ENCODE measurements around the gene ARMH1. TPM values are rescaled to one million over a fixed set of nuclear protein-coding genes. Genes with fewer than 3 reads are reported as not detected.

ARMH1 gene
- total and polyA plus RNA-seq, 4 experiments from 2014 or later, result 26.0 to 74.5 (median 47.2) TPM

DNA sequence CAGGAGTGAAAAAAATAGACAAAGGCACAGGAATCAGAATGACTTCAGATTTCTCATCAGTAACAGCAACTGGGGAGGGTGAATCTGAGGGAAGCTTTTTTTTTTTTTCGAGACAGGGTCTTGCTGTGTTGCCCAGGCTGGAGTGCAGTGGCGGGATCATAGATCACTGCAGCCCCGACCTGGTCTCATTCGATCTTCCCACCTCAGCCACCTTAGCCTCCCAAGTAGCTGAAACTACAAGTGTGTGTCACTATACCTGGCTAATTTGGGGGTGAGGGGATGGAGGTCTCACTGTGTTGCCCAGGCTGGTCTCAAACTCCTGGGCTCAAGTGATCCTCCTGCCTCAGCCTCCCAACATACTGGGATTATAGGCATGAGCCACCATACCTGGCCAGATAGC, 10.7 kb downstream of the ARMH1 start:
- H3K4me1 ChIP-seq (ENCODE audit: insufficient read depth, low read length), result no peaks in the 10 kb centered on the region
- no peaks in the 10 kb centered on the region for H3K36me3 Mint-ChIP-seq
- no peaks in the 10 kb centered on the region for H3K4me1 Mint-ChIP-seq
- no peaks in the 10 kb centered on the region for H3K27me3 Mint-ChIP-seq
- H3K4me3 ChIP-seq (ENCODE audit: low read length in 2 of 2), result no peak overlapping the region
- no peaks in the 10 kb centered on the region for H3K9me3 Mint-ChIP-seq
- H3K36me3 ChIP-seq (ENCODE audit: insufficient read depth, low read length), result no peaks in the 10 kb centered on the region
- intact Hi-C loops (cut with micrococcal nuclease), result no loop called here
- no peaks in the 10 kb centered on the region for H3K27me3 ChIP-seq (ENCODE audit: insufficient read depth, low read length)
- no peaks in the 10 kb centered on the region for H3K9me3 ChIP-seq (ENCODE audit: control insufficient read depth in 1 of 2, low read length in 2 of 2)
- no peak overlapping the region for H3K4me3 Mint-ChIP-seq
- DNase-seq, result no peak
- POLR2A ChIA-PET (ENCODE audit: partially characterized antibody), result no interaction called here
- no peak overlapping the region for H3K27ac Mint-ChIP-seq
- H3K27ac ChIP-seq (ENCODE audit: low read depth, low read length), result no peak overlapping the region
- CTCF ChIA-PET (ENCODE audit: partially characterized antibody), result interaction anchor here (0.9 kb wide), 1 partner anchor 32 kb away, joined by 3 read pairs; no protein-coding TSS in a partner anchor

DNA sequence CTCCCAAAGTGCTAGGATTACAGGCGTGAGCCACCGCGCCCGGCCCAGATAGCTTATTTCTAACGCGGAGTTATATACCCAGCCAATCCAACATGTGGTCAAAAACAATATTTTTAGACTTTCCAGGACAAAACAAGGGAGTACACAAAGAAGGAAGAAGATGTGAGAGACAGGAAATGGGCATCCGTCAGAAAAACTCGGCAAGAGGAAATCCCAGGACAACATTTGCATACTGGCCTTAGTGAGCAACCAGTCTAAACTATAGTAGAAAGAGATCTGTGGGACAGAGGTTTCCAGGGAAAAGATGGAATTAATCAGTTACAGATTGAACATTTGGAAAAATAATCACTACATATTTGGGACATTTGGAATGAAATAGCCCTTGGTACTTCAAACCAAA, 11.4 kb downstream of the ARMH1 start:
- H3K9me3 ChIP-seq (ENCODE audit: control insufficient read depth in 1 of 2, low read length in 2 of 2), result no peaks in the 10 kb centered on the region
- H3K27ac ChIP-seq (ENCODE audit: low read depth, low read length), result no peak overlapping the region
- H3K27me3 ChIP-seq (ENCODE audit: insufficient read depth, low read length), result no peaks in the 10 kb centered on the region
- intact Hi-C loops (cut with micrococcal nuclease), result no loop called here
- no peak overlapping the region for H3K4me3 ChIP-seq (ENCODE audit: low read length in 2 of 2)
- ChIA-PET POLR2A (ENCODE audit: partially characterized antibody) (no interaction called here), CTCF (ENCODE audit: partially characterized antibody) (interaction anchor here (1.6 kb wide), 1 partner anchor 10 kb away, joined by 5 read pairs; no protein-coding TSS in a partner anchor)
- Mint-ChIP-seq H3K27me3 (no peaks in the 10 kb centered on the region), H3K9me3 (no peaks in the 10 kb centered on the region), H3K4me3 (no peak overlapping the region), H3K36me3 (no peaks in the 10 kb centered on the region), H3K4me1 (no peaks in the 10 kb centered on the region), H3K27ac (no peak overlapping the region)
- no peak for DNase-seq
- no peaks in the 10 kb centered on the region for H3K4me1 ChIP-seq (ENCODE audit: insufficient read depth, low read length)
- no peaks in the 10 kb centered on the region for H3K36me3 ChIP-seq (ENCODE audit: insufficient read depth, low read length)

DNA sequence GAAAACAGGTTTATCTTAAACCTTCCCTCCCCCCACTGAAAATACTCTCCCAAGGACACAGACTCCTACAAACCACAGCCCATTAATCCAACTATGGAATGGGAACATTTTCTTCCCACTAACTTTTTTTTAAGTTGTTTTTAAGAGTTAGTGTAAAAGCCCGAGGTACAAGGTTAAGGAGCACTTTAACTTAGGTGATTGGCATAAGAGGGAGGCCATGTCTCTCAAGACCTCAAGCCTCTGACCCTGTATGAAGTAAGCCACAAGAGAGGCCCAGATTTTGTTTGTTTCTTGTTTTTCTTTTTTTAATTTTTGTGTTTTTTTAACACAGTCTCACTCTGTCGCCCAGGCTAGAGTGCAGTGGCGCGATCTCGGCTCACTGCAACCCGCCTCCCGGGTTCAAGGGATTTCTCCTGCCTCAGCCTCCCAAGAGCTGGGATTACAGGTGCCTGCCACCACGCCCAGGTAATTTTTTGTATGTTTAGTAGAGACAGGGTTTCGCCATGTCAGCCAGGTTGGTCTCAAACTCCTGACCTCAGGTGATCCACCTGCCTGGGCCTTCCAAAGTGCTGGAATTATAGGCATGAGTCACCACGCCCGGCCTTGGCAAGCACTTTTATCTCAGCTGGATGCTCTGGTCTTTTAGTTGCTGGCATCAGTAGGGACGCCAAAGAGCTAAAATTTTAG, 14.4 kb downstream of the ARMH1 start:
- CTCF ChIA-PET (ENCODE audit: partially characterized antibody), result interaction anchor here (1.2 kb wide), 1 partner anchor 38 kb away, joined by 3 read pairs; no protein-coding TSS in a partner anchor

DNA sequence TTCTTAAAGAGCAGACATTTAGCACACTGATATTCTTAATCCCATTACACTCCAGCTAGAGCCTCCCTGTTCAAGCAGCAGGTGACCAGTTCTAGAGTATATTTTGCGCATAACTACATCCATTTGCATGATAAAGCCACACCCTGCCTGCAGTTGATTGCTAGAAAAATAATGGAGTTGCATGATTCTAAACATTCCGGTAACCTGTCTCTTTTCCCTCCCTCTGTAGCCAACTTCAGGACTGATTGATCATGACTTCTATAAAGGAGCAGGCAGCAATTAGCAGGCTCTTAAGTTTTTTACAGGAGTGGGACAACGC, 14.9 kb downstream of the ARMH1 start:
- no peaks in the 10 kb centered on the region for H3K9me3 ChIP-seq (ENCODE audit: control insufficient read depth in 1 of 2, low read length in 2 of 2)
- H3K27me3 Mint-ChIP-seq, result peaks cover 0 to 3% of the 10 kb centered on the region in 2 donors
- H3K9me3 Mint-ChIP-seq, result peaks cover 0 to 2% (median 0%) of the 10 kb centered on the region in 8 donors
- POLR2A ChIA-PET (ENCODE audit: partially characterized antibody), result no interaction called here
- CTCF ChIA-PET (ENCODE audit: partially characterized antibody), result no interaction called here
- peaks cover 0 to 1% (median 0%) of the 10 kb centered on the region in 4 donors for H3K4me1 Mint-ChIP-seq
- no peaks in the 10 kb centered on the region for H3K36me3 ChIP-seq (ENCODE audit: insufficient read depth, low read length)
- H3K4me3 Mint-ChIP-seq, result no peak overlapping the region
- no peaks in the 10 kb centered on the region for H3K36me3 Mint-ChIP-seq
- H3K4me3 ChIP-seq (ENCODE audit: low read length in 2 of 2), result no peak overlapping the region
- H3K27ac Mint-ChIP-seq, result no peak overlapping the region
- no peak overlapping the region for H3K27ac ChIP-seq (ENCODE audit: low read depth, low read length)
- intact Hi-C loops (cut with micrococcal nuclease), result no loop called here
- no peaks in the 10 kb centered on the region for H3K4me1 ChIP-seq (ENCODE audit: insufficient read depth, low read length)
- H3K27me3 ChIP-seq (ENCODE audit: insufficient read depth, low read length), result no peaks in the 10 kb centered on the region
- DNase-seq, result no peak

More for the DNA sequence above, 14.4 kb downstream of the ARMH1 start:
- Histone ChIP-seq H3K9me3 (ENCODE audit: control insufficient read depth in 1 of 2, low read length in 2 of 2) (no peaks in the 10 kb centered on the region), H3K4me3 (ENCODE audit: low read length in 2 of 2) (no peak overlapping the region), H3K36me3 (ENCODE audit: insufficient read depth, low read length) (no peaks in the 10 kb centered on the region), H3K27ac (ENCODE audit: low read depth, low read length) (no peak overlapping the region), H3K27me3 (ENCODE audit: insufficient read depth, low read length) (no peaks in the 10 kb centered on the region), H3K4me1 (ENCODE audit: insufficient read depth, low read length) (no peaks in the 10 kb centered on the region)
- H3K4me3 Mint-ChIP-seq, result no peak overlapping the region
- intact Hi-C loops (cut with micrococcal nuclease), result no loop called here
- H3K4me1 Mint-ChIP-seq, result peaks cover 0 to 1% (median 0%) of the 10 kb centered on the region in 4 donors
- H3K27ac Mint-ChIP-seq, result no peak overlapping the region
- peaks cover 0 to 3% of the 10 kb centered on the region in 2 donors for H3K27me3 Mint-ChIP-seq
- POLR2A ChIA-PET (ENCODE audit: partially characterized antibody), result no interaction called here
- peaks cover 0 to 2% (median 0%) of the 10 kb centered on the region in 8 donors for H3K9me3 Mint-ChIP-seq
- DNase-seq, result no peak
- H3K36me3 Mint-ChIP-seq, result no peaks in the 10 kb centered on the region

DNA sequence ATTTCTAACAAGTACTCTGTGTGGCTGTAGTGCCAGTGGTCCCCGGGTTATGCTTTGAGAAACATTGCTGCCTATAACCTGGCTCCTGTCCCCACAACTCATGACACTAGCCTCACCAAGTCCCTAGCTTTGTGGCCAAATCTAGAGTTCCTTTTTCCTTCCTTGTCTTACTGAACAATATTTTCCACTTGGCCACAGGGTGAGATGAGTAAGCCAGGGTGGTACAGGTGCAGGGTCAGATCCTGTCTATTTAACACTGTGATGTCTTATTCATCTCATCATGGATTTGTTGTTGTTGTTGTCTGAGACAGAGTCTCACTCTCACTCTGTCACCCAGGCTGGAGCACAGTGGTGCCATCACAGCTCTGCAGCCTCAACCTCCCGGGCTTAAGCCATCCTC, 18.6 kb downstream of the ARMH1 start:
- DNase-seq, result no peak
- peaks cover 4 to 19% (median 11%) of the 10 kb centered on the region in 4 donors for H3K4me1 Mint-ChIP-seq
- H3K9me3 Mint-ChIP-seq, result peaks cover 0 to 2% (median 0%) of the 10 kb centered on the region in 8 donors
- no peak overlapping the region for H3K4me3 Mint-ChIP-seq
- Histone ChIP-seq H3K4me3 (ENCODE audit: low read length in 2 of 2) (no peak overlapping the region), H3K9me3 (ENCODE audit: control insufficient read depth in 1 of 2, low read length in 2 of 2) (no peaks in the 10 kb centered on the region), H3K27ac (ENCODE audit: low read depth, low read length) (no peak overlapping the region), H3K27me3 (ENCODE audit: insufficient read depth, low read length) (no peaks in the 10 kb centered on the region), H3K36me3 (ENCODE audit: insufficient read depth, low read length) (no peaks in the 10 kb centered on the region), H3K4me1 (ENCODE audit: insufficient read depth, low read length) (peaks cover 12% of the 10 kb centered on the region)
- no peaks in the 10 kb centered on the region for H3K36me3 Mint-ChIP-seq
- ChIA-PET POLR2A (ENCODE audit: partially characterized antibody) (no interaction called here), CTCF (ENCODE audit: partially characterized antibody) (no interaction called here)
- intact Hi-C loops (cut with micrococcal nuclease), result no loop called here
- no peak overlapping the region for H3K27ac Mint-ChIP-seq
- peaks cover 0 to 3% of the 10 kb centered on the region in 2 donors for H3K27me3 Mint-ChIP-seq

DNA sequence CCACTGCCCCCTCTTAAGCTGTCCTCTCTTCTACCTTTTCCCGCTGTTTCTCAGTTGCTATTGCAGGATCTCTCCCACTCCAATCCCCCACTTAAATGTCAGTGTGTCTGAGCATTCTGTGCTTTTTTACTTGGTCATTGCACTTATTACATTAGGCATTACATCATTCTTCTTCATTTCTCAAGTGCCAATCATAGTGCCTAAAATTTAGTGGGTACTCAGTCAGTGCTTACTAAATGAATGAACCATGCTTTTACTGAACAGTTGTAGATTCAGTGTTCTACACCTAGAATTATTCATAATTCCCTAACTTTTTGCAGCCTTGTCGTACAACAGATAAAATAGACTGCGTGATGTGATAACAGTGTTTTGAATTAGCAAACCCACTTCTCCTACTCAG, 19.4 kb downstream of the ARMH1 start:
- Mint-ChIP-seq H3K4me1 (peaks cover 4 to 19% (median 11%) of the 10 kb centered on the region in 4 donors), H3K27me3 (peaks cover 0 to 3% of the 10 kb centered on the region in 2 donors), H3K36me3 (no peaks in the 10 kb centered on the region), H3K4me3 (no peak overlapping the region), H3K9me3 (peaks cover 0 to 2% (median 0%) of the 10 kb centered on the region in 8 donors), H3K27ac (peak overlapping the region in 1 of 7 donors; percentile 1)
- H3K4me3 ChIP-seq (ENCODE audit: low read length in 2 of 2), result no peak overlapping the region
- no peak for DNase-seq
- H3K4me1 ChIP-seq (ENCODE audit: insufficient read depth, low read length), result peaks cover 12% of the 10 kb centered on the region
- no peaks in the 10 kb centered on the region for H3K36me3 ChIP-seq (ENCODE audit: insufficient read depth, low read length)
- ChIA-PET CTCF (ENCODE audit: partially characterized antibody) (no interaction called here), POLR2A (ENCODE audit: partially characterized antibody) (no interaction called here)
- H3K27ac ChIP-seq (ENCODE audit: low read depth, low read length), result no peak overlapping the region
- H3K27me3 ChIP-seq (ENCODE audit: insufficient read depth, low read length), result no peaks in the 10 kb centered on the region
- H3K9me3 ChIP-seq (ENCODE audit: control insufficient read depth in 1 of 2, low read length in 2 of 2), result no peaks in the 10 kb centered on the region
- intact Hi-C loops (cut with micrococcal nuclease), result no loop called here

DNA sequence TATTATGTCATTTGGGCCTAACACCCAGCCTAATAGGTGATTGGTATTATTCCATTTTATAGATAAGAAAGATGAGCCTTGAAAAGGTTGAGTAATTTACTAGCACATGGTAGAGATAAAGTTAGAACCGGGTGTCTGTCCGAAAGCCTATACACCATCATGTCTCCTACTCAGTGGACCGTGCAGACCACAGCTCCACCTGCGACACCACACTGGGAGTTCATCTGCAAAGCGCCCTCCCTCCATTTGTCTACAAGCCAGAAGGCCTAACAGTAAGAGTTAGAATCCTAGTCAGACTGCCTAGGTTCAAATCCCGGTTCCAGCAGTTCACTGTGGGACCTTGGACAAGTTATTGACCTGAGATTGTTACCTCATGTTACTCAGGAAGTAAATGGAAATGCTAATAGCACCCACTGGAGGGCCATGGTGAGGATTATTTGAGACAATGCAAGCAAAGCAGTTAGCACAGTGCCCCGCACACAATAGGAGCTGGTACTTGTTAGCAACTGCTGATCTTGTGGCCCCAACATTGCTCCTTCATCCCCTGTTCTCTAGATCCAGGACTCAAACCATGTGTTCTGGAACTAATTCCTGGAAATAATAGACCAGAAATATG, 20.5 kb downstream of the ARMH1 start:
- intact Hi-C loops (cut with micrococcal nuclease), result no loop called here
- CTCF ChIA-PET (ENCODE audit: partially characterized antibody), result interaction anchor here (1.6 to 2.9 kb wide), 2 partner anchors 8 to 12 kb away, joined by 5 to 13 read pairs; no protein-coding TSS in a partner anchor
- H3K9me3 ChIP-seq (ENCODE audit: control insufficient read depth in 1 of 2, low read length in 2 of 2), result no peaks in the 10 kb centered on the region
- H3K36me3 ChIP-seq (ENCODE audit: insufficient read depth, low read length), result no peaks in the 10 kb centered on the region
- Mint-ChIP-seq H3K27me3 (peaks cover 0 to 3% of the 10 kb centered on the region in 2 donors), H3K4me1 (peaks cover 4 to 19% (median 11%) of the 10 kb centered on the region in 4 donors), H3K9me3 (peaks cover 0 to 2% (median 0%) of the 10 kb centered on the region in 8 donors), H3K4me3 (no peak overlapping the region), H3K36me3 (no peaks in the 10 kb centered on the region), H3K27ac (no peak overlapping the region)
- H3K27me3 ChIP-seq (ENCODE audit: insufficient read depth, low read length), result no peaks in the 10 kb centered on the region
- POLR2A ChIA-PET (ENCODE audit: partially characterized antibody), result interaction anchor here (2.3 kb wide), 1 partner anchor 20 kb away, joined by 12 read pairs; the partner anchor contains the start of genes ARMH1 and TMEM53
- no peak overlapping the region for H3K27ac ChIP-seq (ENCODE audit: low read depth, low read length)
- no peak overlapping the region for H3K4me3 ChIP-seq (ENCODE audit: low read length in 2 of 2)
- no peak for DNase-seq
- peaks cover 12% of the 10 kb centered on the region for H3K4me1 ChIP-seq (ENCODE audit: insufficient read depth, low read length)
